ENCODE results near the gene ASPDH. TPM values are rescaled to one million over a fixed set of nuclear protein-coding genes. Genes with fewer than 3 reads are reported as not detected.

ASPDH gene
- total and polyA plus RNA-seq, 2 donors from 2014 or later = 115 TPM; not detected in 1

GRCh38 chr19:50518091-50519005 is 4.6 kb upstream of the ASPDH start:
- TF ChIP-seq, protein P1, sequence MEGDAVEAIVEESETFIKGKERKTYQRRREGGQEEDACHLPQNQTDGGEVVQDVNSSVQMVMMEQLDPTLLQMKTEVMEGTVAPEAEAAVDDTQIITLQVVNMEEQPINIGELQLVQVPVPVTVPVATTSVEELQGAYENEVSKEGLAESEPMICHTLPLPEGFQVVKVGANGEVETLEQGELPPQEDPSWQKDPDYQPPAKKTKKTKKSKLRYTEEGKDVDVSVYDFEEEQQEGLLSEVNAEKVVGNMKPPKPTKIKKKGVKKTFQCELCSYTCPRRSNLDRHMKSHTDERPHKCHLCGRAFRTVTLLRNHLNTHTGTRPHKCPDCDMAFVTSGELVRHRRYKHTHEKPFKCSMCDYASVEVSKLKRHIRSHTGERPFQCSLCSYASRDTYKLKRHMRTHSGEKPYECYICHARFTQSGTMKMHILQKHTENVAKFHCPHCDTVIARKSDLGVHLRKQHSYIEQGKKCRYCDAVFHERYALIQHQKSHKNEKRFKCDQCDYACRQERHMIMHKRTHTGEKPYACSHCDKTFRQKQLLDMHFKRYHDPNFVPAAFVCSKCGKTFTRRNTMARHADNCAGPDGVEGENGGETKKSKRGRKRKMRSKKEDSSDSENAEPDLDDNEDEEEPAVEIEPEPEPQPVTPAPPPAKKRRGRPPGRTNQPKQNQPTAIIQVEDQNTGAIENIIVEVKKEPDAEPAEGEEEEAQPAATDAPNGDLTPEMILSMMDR (IDR thresholded peaks at IDR 0.05; ENCODE audit: borderline replicate concordance, extremely low read depth, insufficient read depth) = no peak
- peaks cover 0 to 2% (median 0%) of the 10 kb centered on the region in 3 donors for H3K4me1 ChIP-seq (ENCODE audit: control insufficient read depth in 2 of 3, insufficient read depth in 2 of 3, low read depth in 1 of 3, low read length in 3 of 3)
- H3K9ac ChIP-seq (ENCODE audit: low read length in 3 of 3) = no peak overlapping the region
- no peak overlapping the region for H3K4me3 ChIP-seq (ENCODE audit: low read length in 3 of 3)
- no peaks in the 10 kb centered on the region for H3K9me3 ChIP-seq (ENCODE audit: control insufficient read depth in 2 of 3, insufficient read depth in 1 of 3, low read length in 3 of 3)
- no peaks in the 10 kb centered on the region for H3K36me3 ChIP-seq (ENCODE audit: control insufficient read depth in 2 of 3, insufficient read depth in 3 of 3, low read length in 3 of 3)
- no peak overlapping the region for H3K27ac ChIP-seq (ENCODE audit: low read depth in 2 of 2, low read length in 2 of 2)
- intact Hi-C loops (cut with DNase I) = no loop called here
- DNase-seq (peak in 1 of 5 donors; percentile 73), FAIRE-seq (no peak)
- H3K27me3 ChIP-seq (ENCODE audit: control insufficient read depth, insufficient read depth, low read length) = no peaks in the 10 kb centered on the region

- no peak overlapping the region for H3K27ac ChIP-seq (ENCODE audit: low read depth in 2 of 2, low read length in 2 of 2)
- no peak overlapping the region for H3K4me3 ChIP-seq (ENCODE audit: low read length in 3 of 3)
- intact Hi-C loops (cut with DNase I) = no loop called here
- TF ChIP-seq, protein P1 (IDR thresholded peaks at IDR 0.05; ENCODE audit: borderline replicate concordance, extremely low read depth, insufficient read depth) = no peak
- H3K36me3 ChIP-seq (ENCODE audit: control insufficient read depth in 2 of 3, insufficient read depth in 3 of 3, low read length in 3 of 3) = no peaks in the 10 kb centered on the region
- H3K9ac ChIP-seq (ENCODE audit: low read length in 3 of 3) = no peak overlapping the region
- FAIRE-seq (no peak), DNase-seq (no peak)
- H3K4me1 ChIP-seq (ENCODE audit: control insufficient read depth in 2 of 3, insufficient read depth in 2 of 3, low read depth in 1 of 3, low read length in 3 of 3) = peaks cover 0 to 2% (median 0%) of the 10 kb centered on the region in 3 donors
- H3K9me3 ChIP-seq (ENCODE audit: control insufficient read depth in 2 of 3, insufficient read depth in 1 of 3, low read length in 3 of 3) = no peaks in the 10 kb centered on the region
- no peaks in the 10 kb centered on the region for H3K27me3 ChIP-seq (ENCODE audit: control insufficient read depth, insufficient read depth, low read length)
Measured at GRCh38 chr19:50517704-50518075, 4.0 kb upstream of the ASPDH start.

- Histone ChIP-seq H3K27ac (ENCODE audit: low read depth in 2 of 2, low read length in 2 of 2) (no peak overlapping the region), H3K9me3 (ENCODE audit: control insufficient read depth in 2 of 3, insufficient read depth in 1 of 3, low read length in 3 of 3) (no peaks in the 10 kb centered on the region)
- intact Hi-C loops (cut with DNase I) = no loop called here
Measured at GRCh38 chr19:50516964-50517703, 3.4 kb upstream of the ASPDH start.

More at GRCh38 chr19:50516964-50517703, 3.4 kb upstream of the ASPDH start:
- no peak overlapping the region for H3K9ac ChIP-seq (ENCODE audit: low read length in 3 of 3)
- no peaks in the 10 kb centered on the region for H3K27me3 ChIP-seq (ENCODE audit: control insufficient read depth, insufficient read depth, low read length)
- no peak overlapping the region for H3K4me3 ChIP-seq (ENCODE audit: low read length in 3 of 3)
- TF ChIP-seq, protein P1 (IDR thresholded peaks at IDR 0.05; ENCODE audit: borderline replicate concordance, extremely low read depth, insufficient read depth) = no peak
- peak in 1 of 5 donors; percentile 72 for DNase-seq
- H3K4me1 ChIP-seq (ENCODE audit: control insufficient read depth in 2 of 3, insufficient read depth in 2 of 3, low read depth in 1 of 3, low read length in 3 of 3) = peaks cover 0 to 2% (median 0%) of the 10 kb centered on the region in 3 donors
- no peak for FAIRE-seq
- H3K36me3 ChIP-seq (ENCODE audit: control insufficient read depth in 2 of 3, insufficient read depth in 3 of 3, low read length in 3 of 3) = no peaks in the 10 kb centered on the region

All from kidney (tissue), 14 donors.